ENCODE results near the gene TLCD1.

The TLCD1 gene

GRCh38 chr17:28738680-28739384 lies 12.8 kb upstream of the TLCD1 start (continued):
- no peak for TF ChIP-seq REST (tag by site-specific recombination; IDR thresholded peaks at IDR 0.05)
- TF ChIP-seq ZNF768 (tag by site-specific recombination; IDR thresholded peaks at IDR 0.05): no peak
- no peak for TF ChIP-seq GLI4 (tag by site-specific recombination; IDR thresholded peaks at IDR 0.05)
- TF ChIP-seq MZF1 (tag by site-specific recombination; IDR thresholded peaks at IDR 0.05; ENCODE audit: borderline replicate concordance): no peak
- no peak for TF ChIP-seq ZNF560 (tag by site-specific recombination; IDR thresholded peaks at IDR 0.05; ENCODE audit: borderline replicate concordance)
- no peak for TF ChIP-seq ZNF24 (tag by site-specific recombination; IDR thresholded peaks at IDR 0.05)

DNA sequence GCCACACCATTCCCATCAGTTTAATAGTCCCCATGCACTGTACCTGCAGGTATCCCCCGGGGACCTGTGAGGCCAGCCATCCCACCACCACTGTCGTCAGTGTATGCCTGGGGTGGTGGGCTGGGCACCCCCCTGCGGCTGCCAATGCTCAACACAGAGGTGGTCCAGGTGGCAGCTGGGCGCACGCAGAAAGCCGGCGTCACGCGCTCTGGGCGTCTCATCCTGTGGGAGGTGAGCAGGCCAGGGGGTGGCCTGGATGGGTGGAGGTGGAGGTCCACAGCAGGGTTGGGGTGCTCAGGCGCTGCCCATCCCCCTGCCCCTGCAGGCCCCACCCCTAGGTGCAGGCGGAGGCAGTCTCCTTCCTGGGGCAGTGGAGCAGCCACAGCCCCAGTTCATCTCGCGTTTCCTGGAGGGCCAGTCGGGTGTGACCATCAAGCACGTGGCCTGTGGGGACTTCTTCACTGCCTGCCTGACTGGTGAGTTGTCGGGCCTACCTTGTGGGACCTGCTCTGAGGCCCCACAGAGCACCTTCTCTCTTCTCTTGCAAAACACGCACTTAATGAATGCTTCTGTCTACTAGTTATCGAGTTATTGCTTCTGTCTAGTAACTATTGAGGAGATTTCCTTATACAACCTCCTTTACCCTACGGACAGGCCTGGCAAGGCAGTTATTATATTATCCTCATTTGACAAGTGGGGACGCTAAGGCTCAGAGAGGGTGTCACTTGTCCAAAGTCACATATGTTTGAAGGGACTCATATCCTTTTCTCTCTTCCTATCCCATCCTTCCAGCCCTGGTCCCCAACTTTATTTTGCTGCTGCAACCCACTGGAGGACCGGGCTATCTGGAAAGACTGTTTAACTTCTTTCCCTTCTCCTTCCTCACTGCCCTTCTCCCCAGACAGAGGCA lies 12.0 kb upstream of the TLCD1 start:
- Histone ChIP-seq H3K36me3 (ENCODE audit: control insufficient read depth in 2 of 2, insufficient read depth in 1 of 2, low read length in 2 of 2) (peaks cover 0 to 31% of the 10 kb centered on the region in 2 experiments; a peak in 1 of 3 replicates), H3K4me3 (ENCODE audit: low read depth, low read length) (no peak overlapping the region), H3K9me3 (ENCODE audit: control insufficient read depth, insufficient read depth, low read depth, low read length) (no peaks in the 10 kb centered on the region), H3K27ac (ENCODE audit: extremely low read depth, low read depth, low read length) (no peak overlapping the region), H3K4me1 (ENCODE audit: control insufficient read depth, insufficient read depth, low read length) (0 out of 2 replicates have a peak, but pooled peaks cover 3% of the 10 kb centered on the region)
- TF ChIP-seq ZNF549 (tag by site-specific recombination; IDR thresholded peaks at IDR 0.05) (no peak), ZNF398 (tag by site-specific recombination; IDR thresholded peaks at IDR 0.05) (no peak), SCRT1 (tag by site-specific recombination; IDR thresholded peaks at IDR 0.05; ENCODE audit: borderline replicate concordance) (no peak), ZNF148 (tag by site-specific recombination; IDR thresholded peaks at IDR 0.05; ENCODE audit: borderline replicate concordance) (no peak), KLF16 (tag by site-specific recombination; IDR thresholded peaks at IDR 0.05) (no peak), ZNF280D (tag by site-specific recombination; IDR thresholded peaks at IDR 0.05) (no peak)
- ChIA-PET CTCF (no interaction called here), POLR2A (interaction anchor here (0.7 to 1.0 kb wide), 2 partner anchors 10 to 18 kb away, joined by 3 to 4 read pairs; partner anchors contain the start of gene RPL23A)
